ENCODE data around the gene FGFR3.
A peak's percentile ranks its signal among the peaks of the same experiment; 100 is the strongest.

DNA sequence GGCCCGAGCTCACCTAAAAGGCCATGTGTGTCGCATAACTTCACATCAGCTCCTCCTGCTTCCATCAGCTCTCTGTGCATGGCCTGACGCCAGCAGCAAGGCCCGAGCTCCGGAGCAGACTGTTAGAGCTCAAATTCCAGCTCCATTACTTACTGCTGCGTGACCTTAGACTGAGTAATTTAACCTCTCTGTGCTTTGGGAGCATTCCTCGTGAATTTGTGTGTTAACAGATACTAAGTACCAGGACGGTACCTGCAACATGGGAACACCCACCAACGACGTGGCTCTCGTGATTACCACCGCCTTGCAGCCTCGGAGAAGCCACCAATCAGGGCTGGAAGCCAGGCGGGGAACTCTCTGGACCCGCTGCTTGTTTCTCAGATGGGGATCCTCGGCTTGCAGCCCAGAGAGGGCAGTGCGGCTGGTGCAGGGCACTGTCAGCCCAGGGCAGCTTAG, 49.9 kb downstream of the FGFR3 start:
- TF ChIP-seq MAFK (IDR thresholded peaks at IDR 0.05; ENCODE audit: low read depth, low read length) (no peak), MAZ (IDR thresholded peaks at IDR 0.05; ENCODE audit: borderline replicate concordance, low read depth, low read length) (no peak; the same call in 1 of the 2 replicates), RFX5 (IDR thresholded peaks at IDR 0.05; ENCODE audit: low read depth, low read length) (no peak), CHD1 (IDR thresholded peaks at IDR 0.05; ENCODE audit: low read depth, low read length) (no peak), POLR2A (IDR thresholded peaks at IDR 0.05; ENCODE audit: low read depth, low read length) (no peak), SMC3 (IDR thresholded peaks at IDR 0.05; ENCODE audit: low read depth, low read length) (peak; percentile 30)
- TF ChIP-seq, protein P1, sequence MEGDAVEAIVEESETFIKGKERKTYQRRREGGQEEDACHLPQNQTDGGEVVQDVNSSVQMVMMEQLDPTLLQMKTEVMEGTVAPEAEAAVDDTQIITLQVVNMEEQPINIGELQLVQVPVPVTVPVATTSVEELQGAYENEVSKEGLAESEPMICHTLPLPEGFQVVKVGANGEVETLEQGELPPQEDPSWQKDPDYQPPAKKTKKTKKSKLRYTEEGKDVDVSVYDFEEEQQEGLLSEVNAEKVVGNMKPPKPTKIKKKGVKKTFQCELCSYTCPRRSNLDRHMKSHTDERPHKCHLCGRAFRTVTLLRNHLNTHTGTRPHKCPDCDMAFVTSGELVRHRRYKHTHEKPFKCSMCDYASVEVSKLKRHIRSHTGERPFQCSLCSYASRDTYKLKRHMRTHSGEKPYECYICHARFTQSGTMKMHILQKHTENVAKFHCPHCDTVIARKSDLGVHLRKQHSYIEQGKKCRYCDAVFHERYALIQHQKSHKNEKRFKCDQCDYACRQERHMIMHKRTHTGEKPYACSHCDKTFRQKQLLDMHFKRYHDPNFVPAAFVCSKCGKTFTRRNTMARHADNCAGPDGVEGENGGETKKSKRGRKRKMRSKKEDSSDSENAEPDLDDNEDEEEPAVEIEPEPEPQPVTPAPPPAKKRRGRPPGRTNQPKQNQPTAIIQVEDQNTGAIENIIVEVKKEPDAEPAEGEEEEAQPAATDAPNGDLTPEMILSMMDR (conservative IDR thresholded peaks at IDR 0.05; ENCODE audit: low read depth, low read length): no peak
